Activated CD8-positive, alpha-beta T cell treated with anti-CD3 and anti-CD28 coated beads, Interleukin-2, amount 10 ng/mL, durations not matched to agents 7 days and 5 days (primary cell): ENCODE data around the gene PIKFYVE. TPM values are rescaled to one million over a fixed set of nuclear protein-coding genes. Genes with fewer than 3 reads are reported as not detected.
A peak's percentile ranks its signal among the peaks of the same experiment; 100 is the strongest.
"Not testable (repeated sequence)": the region's sequence is repeated elsewhere in the genome, so short reads cannot be mapped to it uniquely, and the experiment has no call there.

Experiments used
- ATAC-seq: fragments of 150-1000 bp; cut with Tn5 transposase; one replicate; pipeline ENCODE4 v1.10.0; 2021; ENCODE audit warnings: moderate library complexity
- CTCF ChIA-PET: fragments of 350-600 bp; sonication (Branson Sonifier 250); formaldehyde crosslinking; loops from one replicate; lab custom pipeline; 2021; ENCODE audit warnings: antibody characterized with exemption; lab: Charles Lee
- POLR2A ChIA-PET: fragments of 350-600 bp; sonication (Branson Sonifier 250); formaldehyde crosslinking; loops from one replicate; lab custom pipeline; 2021; ENCODE audit warnings: antibody characterized with exemption; lab: Charles Lee
- DNase-seq: peaks from one replicate; pipeline ENCODE4 v3.0.0-alpha.2; 2020
- H3K27ac Mint-ChIP-seq: one replicate; pipeline ENCODE4 v1.8.0; 2021; ENCODE audit warnings: mild to moderate bottlenecking, mixed read lengths
- H3K27me3 Mint-ChIP-seq: one replicate; pipeline ENCODE4 v1.8.0; 2021; ENCODE audit warnings: low read depth, mixed read lengths
- H3K36me3 Mint-ChIP-seq: one replicate; pipeline ENCODE4 v1.8.0; 2021; ENCODE audit warnings: low read depth, mixed read lengths
- H3K4me1 Mint-ChIP-seq: one replicate; pipeline ENCODE4 v1.8.0; 2021; ENCODE audit warnings: low read depth, mixed read lengths
- H3K4me3 Mint-ChIP-seq: one replicate; pipeline ENCODE4 v1.8.0; 2021; ENCODE audit warnings: mild to moderate bottlenecking, mixed read lengths
- H3K9me3 Mint-ChIP-seq: one replicate; pipeline ENCODE4 v1.8.0; 2022; ENCODE audit warnings: mixed read lengths; ENCODE audit not compliant: insufficient read depth
- total RNA-seq, 2 experiments: library from RNA; stranded (reverse); gene quantifications; one replicate each; pipeline ENCODE4 v1.2.3, GENCODE V29; 2021

The PIKFYVE gene
- total RNA-seq, 2 experiments from 2014 or later = 27.4 to 29.3 TPM

GRCh38 chr2:208256192-208256782, 9.8 kb upstream of the PIKFYVE start:
- Mint-ChIP-seq H3K4me1 (peaks cover 23% of the 10 kb centered on the region), H3K27ac (no peak overlapping the region), H3K27me3 (no peaks in the 10 kb centered on the region), H3K4me3 (no peak overlapping the region), H3K36me3 (peaks cover 23% of the 10 kb centered on the region), H3K9me3 (no peaks in the 10 kb centered on the region)
- ChIA-PET POLR2A (no interaction called here), CTCF (interaction anchor here (4.9 to 6.2 kb wide), 3 partner anchors 12 to 154 kb away, joined by 32 to 106 read pairs (median 44); partner anchors contain the start of gene PIKFYVE)
- DNase-seq (no peak), ATAC-seq (no peak)

GRCh38 chr2:208256849-208257813, 8.9 kb upstream of the PIKFYVE start:
- Mint-ChIP-seq H3K4me1 (peaks cover 22% of the 10 kb centered on the region), H3K36me3 (peaks cover 19% of the 10 kb centered on the region)
- DNase-seq, H3K27me3 Mint-ChIP-seq, POLR2A ChIA-PET, H3K27ac Mint-ChIP-seq, ATAC-seq, H3K9me3 Mint-ChIP-seq, H3K4me3 Mint-ChIP-seq: not testable (repeated sequence)
- CTCF ChIA-PET = interaction anchor here (1.0 to 6.2 kb wide), 3 partner anchors 11 to 155 kb away, joined by 4 to 106 read pairs (median 32); partner anchors contain the start of gene PIKFYVE

- Mint-ChIP-seq H3K4me3 (peak overlapping the region; percentile 85), H3K9me3 (peaks cover 4% of the 10 kb centered on the region), H3K4me1 (peaks cover 36% of the 10 kb centered on the region), H3K27me3 (no peaks in the 10 kb centered on the region), H3K27ac (peak overlapping the region; percentile 94), H3K36me3 (peaks cover 13% of the 10 kb centered on the region)
- CTCF ChIA-PET = interaction anchor here (1.5 to 8.4 kb wide), 2 partner anchors 11 to 55 kb away, joined by 4 to 106 read pairs; partner anchors contain the start of gene IDH1
- POLR2A ChIA-PET = interaction anchor here (0.6 to 1.5 kb wide), 4 partner anchors 10 to 640 kb away, joined by 3 to 6 read pairs (median 4); partner anchors contain the start of gene METTL21A
- peak; percentile 61 for ATAC-seq
- peak; percentile 72 for DNase-seq
These were observed 669 bp upstream of the PIKFYVE start for GRCh38 chr2:208265371-208265800.

GRCh38 chr2:208266553-208266893, 468 bp downstream of the PIKFYVE start:
- peaks cover 37% of the 10 kb centered on the region for H3K4me1 Mint-ChIP-seq
- CTCF ChIA-PET = interaction anchor here (8.4 kb wide), 1 partner anchor 13 kb away, joined by 106 read pairs; the partner anchor contains the start of gene IDH1
- POLR2A ChIA-PET = interaction anchor here (0.7 to 1.5 kb wide), 7 partner anchors 9 to 1905 kb away, joined by 3 to 6 read pairs (median 4); partner anchors contain the start of genes CCNYL1, IDH1, KANSL1L and METTL21A
- peaks cover 17% of the 10 kb centered on the region for H3K36me3 Mint-ChIP-seq
- H3K27ac Mint-ChIP-seq = peak overlapping the region; percentile 94
- DNase-seq (no peak), ATAC-seq (peak; percentile 12)
- peaks cover 4% of the 10 kb centered on the region for H3K9me3 Mint-ChIP-seq
- H3K27me3 Mint-ChIP-seq = no peaks in the 10 kb centered on the region
- peak overlapping the region; percentile 85 for H3K4me3 Mint-ChIP-seq

- Mint-ChIP-seq H3K4me1 (peaks cover 37% of the 10 kb centered on the region), H3K9me3 (peaks cover 3% of the 10 kb centered on the region), H3K36me3 (peaks cover 19% of the 10 kb centered on the region), H3K4me3 (peak overlapping the region; percentile 85), H3K27ac (peak overlapping the region; percentile 94), H3K27me3 (no peaks in the 10 kb centered on the region)
- ChIA-PET POLR2A (interaction anchor here (0.7 to 1.5 kb wide), 7 partner anchors 9 to 1904 kb away, joined by 3 to 6 read pairs (median 4); partner anchors contain the start of genes CCNYL1, IDH1, KANSL1L and METTL21A), CTCF (interaction anchor here (8.4 kb wide), 1 partner anchor 13 kb away, joined by 106 read pairs; the partner anchor contains the start of gene IDH1)
- DNase-seq = no peak
- ATAC-seq = no peak
These were observed 881 bp downstream of the PIKFYVE start for GRCh38 chr2:208266936-208267335.

GRCh38 chr2:208267526-208267925, 1.5 kb downstream of the PIKFYVE start:
- Mint-ChIP-seq H3K36me3 (peaks cover 22% of the 10 kb centered on the region), H3K4me3 (peak overlapping the region; percentile 85), H3K4me1 (peaks cover 37% of the 10 kb centered on the region)
- POLR2A ChIA-PET, H3K27ac Mint-ChIP-seq, H3K9me3 Mint-ChIP-seq, DNase-seq, H3K27me3 Mint-ChIP-seq, ATAC-seq: not testable (repeated sequence)
- CTCF ChIA-PET = interaction anchor here (8.4 kb wide), 1 partner anchor 14 kb away, joined by 106 read pairs; the partner anchor contains the start of gene IDH1

GRCh38 chr2:208268156-208268952, 2.3 kb downstream of the PIKFYVE start:
- no peaks in the 10 kb centered on the region for H3K9me3 Mint-ChIP-seq
- no peak overlapping the region for H3K27ac Mint-ChIP-seq
- CTCF ChIA-PET = interaction anchor here (0.8 to 8.4 kb wide), 3 partner anchors 13 to 93 kb away, joined by 3 to 106 read pairs (median 7); partner anchors contain the start of gene IDH1
- peaks cover 24% of the 10 kb centered on the region for H3K36me3 Mint-ChIP-seq
- H3K4me1 Mint-ChIP-seq = peaks cover 37% of the 10 kb centered on the region
- DNase-seq (no peak), ATAC-seq (no peak)
- POLR2A ChIA-PET = interaction anchor here (0.8 kb wide), 1 partner anchor 433 kb away, joined by 3 read pairs; no protein-coding TSS in a partner anchor
- H3K27me3 Mint-ChIP-seq = no peaks in the 10 kb centered on the region
- peak overlapping the region; percentile 56 for H3K4me3 Mint-ChIP-seq

- Mint-ChIP-seq H3K27ac (no peak overlapping the region), H3K27me3 (no peaks in the 10 kb centered on the region), H3K9me3 (no peaks in the 10 kb centered on the region), H3K36me3 (peaks cover 31% of the 10 kb centered on the region), H3K4me1 (peaks cover 42% of the 10 kb centered on the region), H3K4me3 (no peak overlapping the region)
- DNase-seq (no peak), ATAC-seq (no peak)
- ChIA-PET CTCF (interaction anchor here (0.8 to 8.4 kb wide), 4 partner anchors 11 to 94 kb away, joined by 3 to 106 read pairs (median 6); partner anchors contain the start of gene IDH1), POLR2A (interaction anchor here (0.8 kb wide), 1 partner anchor 434 kb away, joined by 3 read pairs; no protein-coding TSS in a partner anchor)
These were observed 3.0 kb downstream of the PIKFYVE start for GRCh38 chr2:208269091-208269490.

- peaks cover 71% of the 10 kb centered on the region for H3K36me3 Mint-ChIP-seq
- H3K27ac Mint-ChIP-seq = no peak overlapping the region
- H3K27me3 Mint-ChIP-seq = no peaks in the 10 kb centered on the region
- ATAC-seq (no peak), DNase-seq (no peak)
- H3K9me3 Mint-ChIP-seq = no peaks in the 10 kb centered on the region
- H3K4me1 Mint-ChIP-seq = peaks cover 14% of the 10 kb centered on the region
- POLR2A ChIA-PET = interaction anchor here (1.4 kb wide), 1 partner anchor 9 kb away, joined by 4 read pairs; the partner anchor contains the start of gene PIKFYVE
- H3K4me3 Mint-ChIP-seq = no peak overlapping the region
- CTCF ChIA-PET = interaction anchor here (1.0 kb wide), 1 partner anchor 203 kb away, joined by 3 read pairs; no protein-coding TSS in a partner anchor
These were observed 8.7 kb downstream of the PIKFYVE start for GRCh38 chr2:208274748-208275147.

- CTCF ChIA-PET = interaction anchor here (2.6 kb wide), 1 partner anchor 24 kb away, joined by 10 read pairs; the partner anchor contains the start of gene IDH1
- no peaks in the 10 kb centered on the region for H3K27me3 Mint-ChIP-seq
- H3K27ac Mint-ChIP-seq = no peak overlapping the region
- H3K36me3 Mint-ChIP-seq = peaks cover 87% of the 10 kb centered on the region
- no peak for ATAC-seq
- H3K9me3 Mint-ChIP-seq = no peaks in the 10 kb centered on the region
- POLR2A ChIA-PET = no interaction called here
- no peak for DNase-seq
- H3K4me3 Mint-ChIP-seq = no peak overlapping the region
- H3K4me1 Mint-ChIP-seq = peaks cover 18% of the 10 kb centered on the region
These were observed 12.5 kb downstream of the PIKFYVE start for GRCh38 chr2:208278549-208278948.
